Sigmoid colon (tissue), 7 donors: Measurements from ENCODE around the gene FAM161A. TPM values are rescaled to one million over a fixed set of nuclear protein-coding genes. Genes with fewer than 3 reads are reported as not detected.

Source experiments
- DNase-seq: peaks from one replicate; pipeline ENCODE4 v3.0.0-alpha.2; 2019
- H3K27ac ChIP-seq, 4 donors: fragments of 200-600 bp; sonication (generic); one replicate each; pipeline ENCODE4 v1.5.1; 2016 to 2019; ENCODE audit warnings: mild to moderate bottlenecking in 1 of 4
- H3K27me3 ChIP-seq, 3 donors: fragments of 200-600 bp; sonication (generic); one replicate each; pipeline ENCODE4 v1.5.1; 2019; ENCODE audit warnings: mild to moderate bottlenecking in 1 of 3
- H3K36me3 ChIP-seq, 4 donors: fragments of 200-600 bp; sonication (generic); one replicate each; pipeline ENCODE4 v1.5.1; 2016 to 2019
- H3K4me1 ChIP-seq, 4 donors: fragments of 200-600 bp; sonication (generic); one replicate each; pipeline ENCODE4 v1.5.1; 2017 to 2019
- H3K4me3 ChIP-seq, 4 donors: fragments of 200-600 bp; sonication (generic); one replicate each; pipeline ENCODE4 v1.5.1; 2017 to 2019; ENCODE audit warnings: mild to moderate bottlenecking in 2 of 4, moderate library complexity in 1 of 4
- H3K9me3 ChIP-seq, 4 donors: fragments of 200-600 bp in 3 of 4; sonication (generic) in 3 of 4; one replicate each; pipeline versions ENCODE4 v1.5.1 to v1.6.1; 2013 to 2019
- EP300 ChIP-seq, 4 donors: sonication (generic); formaldehyde crosslinking; IDR thresholded peaks; one replicate each; pipeline ENCODE4 v1.6.1; 2017; ENCODE audit warnings: antibody characterized with exemption in 4 of 4
- POLR2A ChIP-seq, 2 donors: fragments of 450-650 bp; IDR thresholded peaks; one replicate each; pipeline ENCODE4 v1.6.1; 2016; ENCODE audit warnings: antibody characterized with exemption in 2 of 2, mild to moderate bottlenecking in 2 of 2, moderate library complexity in 2 of 2
- POLR2AphosphoS5 ChIP-seq, 4 donors: sonication (generic); formaldehyde crosslinking; IDR thresholded peaks; one replicate each; pipeline ENCODE4 v1.6.1; 2017; ENCODE audit warnings: antibody characterized with exemption in 4 of 4
- WGBS, 2 donors: extraction: QIAGEN DNeasy Blood & Tissue Kit; methylation state at CpG; one replicate each; pipeline ENCODE4 v1.1.7; 2013; 5-methylcytosine and 5-hydroxymethylcytosine counted together
- intact Hi-C: fragments of 100-400 bp; cut with DNase I; formaldehyde crosslinking; loops from one replicate; pipeline ENCODE4 v1.15.1; 2023
- polyA plus RNA-seq, 3 donors: library from polyadenylated mRNA; stranded (reverse); fragments of 200-250 nt; gene quantifications; one replicate each; pipeline ENCODE4 v1.2.3, GENCODE V29; 2013
- total RNA-seq, 4 donors: library from RNA; depleted of rRNA; stranded (reverse); fragments of >200 nt; gene quantifications; one replicate each; pipeline ENCODE4 v1.1.0, GENCODE V29; 2016
- TF ChIP-seq, protein P1 (sequence below), 4 experiments: fragments of 450-650 bp in 3 of 4; fragments of 200-600 bp in 1 of 4; IDR thresholded peaks; one replicate each; pipeline ENCODE4 v1.5.1; 2016 to 2019; ENCODE audit warnings: antibody characterized with exemption in 4 of 4, mild to moderate bottlenecking in 3 of 4, moderate library complexity in 2 of 4
- donor health status: healthy with polysubstance abuse.
- donor health status: Bipolar disorder and iron deficiency.
- donor health status: healthy.

FAM161A gene, protein sequence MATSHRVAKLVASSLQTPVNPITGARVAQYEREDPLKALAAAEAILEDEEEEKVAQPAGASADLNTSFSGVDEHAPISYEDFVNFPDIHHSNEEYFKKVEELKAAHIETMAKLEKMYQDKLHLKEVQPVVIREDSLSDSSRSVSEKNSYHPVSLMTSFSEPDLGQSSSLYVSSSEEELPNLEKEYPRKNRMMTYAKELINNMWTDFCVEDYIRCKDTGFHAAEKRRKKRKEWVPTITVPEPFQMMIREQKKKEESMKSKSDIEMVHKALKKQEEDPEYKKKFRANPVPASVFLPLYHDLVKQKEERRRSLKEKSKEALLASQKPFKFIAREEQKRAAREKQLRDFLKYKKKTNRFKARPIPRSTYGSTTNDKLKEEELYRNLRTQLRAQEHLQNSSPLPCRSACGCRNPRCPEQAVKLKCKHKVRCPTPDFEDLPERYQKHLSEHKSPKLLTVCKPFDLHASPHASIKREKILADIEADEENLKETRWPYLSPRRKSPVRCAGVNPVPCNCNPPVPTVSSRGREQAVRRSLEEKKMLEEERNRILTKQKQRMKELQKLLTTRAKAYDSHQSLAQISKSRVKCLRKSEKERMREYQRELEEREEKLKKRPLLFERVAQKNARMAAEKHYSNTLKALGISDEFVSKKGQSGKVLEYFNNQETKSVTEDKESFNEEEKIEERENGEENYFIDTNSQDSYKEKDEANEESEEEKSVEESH
- total RNA-seq (1 to 10 TPM; 1.5 to 4.1 (median 3.4) TPM), polyA plus RNA-seq (1 to 10 TPM in 2 of 3 donors, under 1 TPM in 1; 0.46 to 1.8 (median 1.1) TPM)

DNA sequence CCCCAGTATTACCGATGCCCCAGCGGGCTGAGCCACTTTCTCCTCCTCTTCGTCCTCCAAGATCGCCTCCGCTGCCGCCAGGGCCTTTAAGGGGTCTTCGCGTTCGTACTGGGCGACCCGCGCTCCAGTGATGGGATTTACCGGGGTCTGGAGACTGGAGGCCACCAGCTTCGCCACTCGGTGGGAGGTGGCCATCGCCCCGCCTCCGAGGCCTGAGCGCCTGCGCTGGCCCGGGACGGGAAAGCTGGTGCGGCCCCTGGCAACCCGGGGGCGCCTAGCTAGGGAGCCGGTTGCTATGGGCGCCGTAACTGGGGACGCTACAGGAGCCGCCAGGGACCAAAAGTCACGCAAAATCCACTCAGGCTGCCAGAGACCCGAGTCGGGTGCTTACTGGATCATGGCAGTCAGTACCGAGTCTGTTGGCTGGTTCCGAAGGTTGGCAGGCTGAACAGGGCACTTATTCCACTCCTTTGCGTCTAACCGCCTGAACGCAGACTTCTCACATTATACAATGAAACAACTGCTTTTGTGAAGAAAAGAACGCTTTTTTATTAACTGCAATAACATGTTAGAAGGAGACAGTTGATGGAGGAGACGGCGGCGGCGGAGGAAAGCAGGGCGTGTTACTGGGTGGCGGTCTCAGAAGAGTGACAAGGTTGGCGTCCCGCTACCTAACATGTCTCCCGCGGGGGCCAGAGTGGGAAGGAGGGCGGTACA, at the start of gene FAM161A:
Gene FAM161A (minus strand): TSS at position 214 of the 717 bp plus-strand sequence. CDS start 19 bp downstream, at position 195.
- peak; percentile 94 for DNase-seq
- H3K36me3 ChIP-seq, result no peaks in the 10 kb centered on the region
- H3K4me3 ChIP-seq, result peak within 1 kb of the TSS; percentile 66 to 87 (median 77)
- TF ChIP-seq EP300 (IDR thresholded peaks at IDR 0.05), result no peak
- TF ChIP-seq POLR2AphosphoS5 (IDR thresholded peaks at IDR 0.05), result peak; percentile 32 to 77 (median 62)
- H3K9me3 ChIP-seq, result no peaks in the 10 kb centered on the region
- intact Hi-C loops, result loop anchor here (1.0 to 5.0 kb wide), 3 partner anchors 34 to 317 kb away; partner anchors contain the start of genes CCT4 and XPO1
- H3K4me1 ChIP-seq, result peaks cover 0 to 14% (median 13%) of the 10 kb centered on the region in 4 donors
- peak within 1 kb of the TSS; percentile 88 to 91 (median 90) for H3K27ac ChIP-seq
- H3K27me3 ChIP-seq, result no peaks in the 10 kb centered on the region
- WGBS, 2 donors, result 0% methylated on average over 50 of the region's 50 CpGs

DNA sequence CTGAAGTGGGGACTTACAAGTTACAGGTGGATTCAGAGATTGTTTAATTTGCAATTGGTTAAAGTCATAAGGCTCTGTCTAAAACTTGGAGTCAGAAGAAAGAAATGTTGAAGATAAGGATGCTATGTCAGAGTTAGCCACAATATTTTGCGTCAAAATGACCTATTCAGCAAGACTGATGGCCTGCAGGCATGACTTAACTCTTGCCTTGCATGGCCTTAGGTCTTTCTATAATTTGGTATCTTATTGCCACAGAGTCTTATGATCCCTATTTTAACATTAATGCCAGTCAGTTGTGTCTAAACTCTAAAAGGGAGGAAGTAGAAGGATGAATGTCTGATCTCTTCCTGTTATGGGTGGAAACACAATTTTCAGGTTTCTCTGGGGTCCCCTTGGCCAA, 46.4 kb upstream of the FAM161A start:
- TF ChIP-seq, protein P1, sequence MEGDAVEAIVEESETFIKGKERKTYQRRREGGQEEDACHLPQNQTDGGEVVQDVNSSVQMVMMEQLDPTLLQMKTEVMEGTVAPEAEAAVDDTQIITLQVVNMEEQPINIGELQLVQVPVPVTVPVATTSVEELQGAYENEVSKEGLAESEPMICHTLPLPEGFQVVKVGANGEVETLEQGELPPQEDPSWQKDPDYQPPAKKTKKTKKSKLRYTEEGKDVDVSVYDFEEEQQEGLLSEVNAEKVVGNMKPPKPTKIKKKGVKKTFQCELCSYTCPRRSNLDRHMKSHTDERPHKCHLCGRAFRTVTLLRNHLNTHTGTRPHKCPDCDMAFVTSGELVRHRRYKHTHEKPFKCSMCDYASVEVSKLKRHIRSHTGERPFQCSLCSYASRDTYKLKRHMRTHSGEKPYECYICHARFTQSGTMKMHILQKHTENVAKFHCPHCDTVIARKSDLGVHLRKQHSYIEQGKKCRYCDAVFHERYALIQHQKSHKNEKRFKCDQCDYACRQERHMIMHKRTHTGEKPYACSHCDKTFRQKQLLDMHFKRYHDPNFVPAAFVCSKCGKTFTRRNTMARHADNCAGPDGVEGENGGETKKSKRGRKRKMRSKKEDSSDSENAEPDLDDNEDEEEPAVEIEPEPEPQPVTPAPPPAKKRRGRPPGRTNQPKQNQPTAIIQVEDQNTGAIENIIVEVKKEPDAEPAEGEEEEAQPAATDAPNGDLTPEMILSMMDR (IDR thresholded peaks at IDR 0.05), result no peak
- TF ChIP-seq EP300 (IDR thresholded peaks at IDR 0.05) (no peak), POLR2AphosphoS5 (IDR thresholded peaks at IDR 0.05) (no peak), POLR2A (IDR thresholded peaks at IDR 0.05) (no peak)
- no peaks in the 10 kb centered on the region for H3K9me3 ChIP-seq
- H3K27me3 ChIP-seq, result no peaks in the 10 kb centered on the region
- no peak overlapping the region for H3K27ac ChIP-seq
- intact Hi-C loops, result no loop called here
- H3K4me1 ChIP-seq, result peaks cover 0 to 6% (median 2%) of the 10 kb centered on the region in 4 donors
- DNase-seq, result no peak
- no peaks in the 10 kb centered on the region for H3K36me3 ChIP-seq
- WGBS, 2 donors, result 88 to 93% methylated on average over 1 of the region's 1 CpG
- H3K4me3 ChIP-seq, result no peak overlapping the region

DNA sequence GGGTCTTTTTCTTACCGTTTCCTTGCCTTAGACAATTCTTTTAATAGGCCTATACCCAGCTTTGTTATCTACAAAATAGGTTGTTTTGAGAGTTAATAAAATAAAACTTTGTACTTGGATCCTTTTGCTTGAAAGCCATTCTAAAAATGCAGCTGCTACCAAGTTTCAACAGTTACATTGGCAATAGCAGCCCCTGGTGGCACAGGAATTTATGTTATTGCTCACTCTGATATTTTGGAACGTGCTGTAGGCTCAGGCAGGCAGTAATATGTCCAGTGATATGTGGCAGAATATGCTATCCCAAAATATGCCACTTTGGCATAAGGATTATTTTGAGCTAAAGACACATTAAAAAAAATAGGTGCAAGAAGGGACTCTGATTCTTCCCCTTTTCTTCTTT, 45.0 kb upstream of the FAM161A start:
- TF ChIP-seq POLR2A (IDR thresholded peaks at IDR 0.05) (no peak), POLR2AphosphoS5 (IDR thresholded peaks at IDR 0.05) (no peak), EP300 (IDR thresholded peaks at IDR 0.05) (no peak)
- TF ChIP-seq, protein P1 (IDR thresholded peaks at IDR 0.05), result no peak
- intact Hi-C loops, result no loop called here
- WGBS, 2 donors, result 12 to 36% methylated on average over 2 of the region's 2 CpGs

DNA sequence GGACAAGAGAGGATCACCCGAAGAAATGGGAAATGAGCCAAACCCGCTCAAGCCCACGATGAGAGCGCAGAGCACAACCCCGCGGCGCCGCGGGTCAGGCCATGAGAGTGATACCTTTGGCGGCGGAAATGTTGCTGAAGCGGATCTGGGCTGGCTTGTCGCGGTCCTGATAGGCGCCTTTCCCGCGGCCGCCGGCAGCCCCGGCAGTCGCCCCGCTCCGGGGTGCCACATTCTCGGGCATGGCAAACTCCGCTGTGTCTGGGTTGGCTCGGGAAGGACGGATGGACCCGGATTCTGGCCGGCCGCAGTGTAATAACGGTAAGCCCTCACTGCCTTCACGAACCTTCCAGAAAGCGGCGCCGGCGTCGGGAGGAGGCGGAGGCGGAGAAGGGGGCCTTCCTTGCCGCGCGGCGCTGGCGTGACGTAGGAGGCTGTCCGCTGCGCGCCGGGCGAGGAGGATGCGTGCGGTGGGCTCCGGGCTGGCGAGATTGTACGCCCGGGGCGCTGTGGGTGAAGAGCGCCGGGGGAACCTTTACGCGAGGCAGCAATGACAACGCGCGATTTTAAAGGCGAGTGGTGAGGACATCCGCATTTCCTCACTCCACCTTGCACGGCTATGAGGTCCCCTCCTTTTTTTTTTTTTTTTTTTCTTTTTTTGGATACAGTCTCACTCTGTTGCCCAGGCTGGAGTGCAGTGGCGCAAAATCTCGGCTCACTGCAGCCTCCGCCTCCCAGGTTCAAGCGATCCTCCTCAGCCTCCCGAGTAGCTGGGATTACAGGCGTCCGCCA, 34.6 kb upstream of the FAM161A start, which contains the start of gene CCT4:
Gene CCT4 (minus strand): TSS at position 390 of the 789 bp plus-strand sequence. CDS start 149 bp downstream, at position 241.
- DNase-seq, result peak; percentile 93
- 1% methylated on average over 74 of the region's 74 CpGs for WGBS, 2 donors
- peaks cover 0 to 23% (median 17%) of the 10 kb centered on the region in 4 donors for H3K4me1 ChIP-seq
- TF ChIP-seq, protein P1 (IDR thresholded peaks at IDR 0.05), result no peak
- peak; percentile 92 to 97 (median 94) for TF ChIP-seq POLR2AphosphoS5 (IDR thresholded peaks at IDR 0.05)
- TF ChIP-seq POLR2A (IDR thresholded peaks at IDR 0.05), result peak; percentile 71
- TF ChIP-seq EP300 (IDR thresholded peaks at IDR 0.05), result peak in 1 of 4 donors; percentile 86
- H3K36me3 ChIP-seq, result peaks cover 0 to 15% (median 4%) of the 10 kb centered on the region in 4 donors
- no peaks in the 10 kb centered on the region for H3K9me3 ChIP-seq
- intact Hi-C loops, result loop anchor here (1.0 kb wide), 1 partner anchor 34 kb away; the partner anchor contains the start of gene FAM161A
- peak within 1 kb of the TSS; percentile 75 to 87 (median 82) for H3K4me3 ChIP-seq
- H3K27ac ChIP-seq, result peak within 1 kb of the TSS; percentile 94 to 96 (median 96)
- no peaks in the 10 kb centered on the region for H3K27me3 ChIP-seq

More for the DNA sequence above, 45.0 kb upstream of the FAM161A start:
- H3K27me3 ChIP-seq, result no peaks in the 10 kb centered on the region
- no peaks in the 10 kb centered on the region for H3K4me1 ChIP-seq
- no peaks in the 10 kb centered on the region for H3K36me3 ChIP-seq
- no peak overlapping the region for H3K4me3 ChIP-seq
- no peak overlapping the region for H3K27ac ChIP-seq
- no peak for DNase-seq
- H3K9me3 ChIP-seq, result no peaks in the 10 kb centered on the region
